ENCODE measurements around the gene TSPAN32.
A peak's percentile ranks its signal among the peaks of the same experiment; 100 is the strongest.

Gene TSPAN32

DNA sequence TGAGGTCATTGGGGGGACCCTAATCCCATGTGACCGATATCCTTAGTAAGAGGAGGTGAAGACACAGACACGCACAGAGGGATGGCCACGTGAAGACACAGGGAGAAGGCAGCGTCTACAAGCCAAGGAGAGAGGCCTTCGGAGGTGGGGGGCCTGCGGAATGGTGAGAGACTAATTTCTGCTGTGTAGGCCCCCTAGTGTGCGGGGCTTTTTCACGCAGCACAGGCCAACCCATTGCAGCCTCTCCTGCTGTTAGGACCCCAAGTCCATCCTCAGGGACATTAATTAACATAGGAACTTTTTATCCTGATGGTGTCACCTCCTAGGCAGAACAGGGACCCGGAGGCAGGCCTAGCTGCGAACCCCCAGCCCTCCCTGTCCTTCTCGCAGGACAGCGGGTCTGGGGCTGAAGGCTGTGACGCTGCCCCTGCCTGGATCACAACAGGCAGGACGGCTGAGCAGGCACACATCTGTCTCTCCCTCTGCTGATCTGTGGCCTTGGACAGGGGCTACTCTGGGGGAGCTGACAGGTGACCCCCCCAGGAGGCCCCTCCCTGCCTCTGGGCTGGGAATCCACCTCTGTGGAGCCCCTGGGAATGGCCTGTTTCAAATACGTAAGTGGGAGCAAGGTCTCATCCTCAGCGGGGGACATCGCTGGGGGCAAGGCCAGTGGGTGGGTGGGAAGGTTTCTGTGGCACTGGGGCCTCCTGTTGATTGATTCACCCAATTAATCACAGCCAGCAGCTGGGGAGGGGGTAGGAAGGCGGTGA, 39.3 kb upstream of the TSPAN32 start:
- no peak for DNase-seq (ENCODE audit: low spot score)
- Histone ChIP-seq H3K9ac (ENCODE audit: low read depth, low read length, poor library complexity) (no peak overlapping the region), H2AK5ac (ENCODE audit: low read depth, low read length) (peak overlapping the region; percentile 83), H3K4me2 (ENCODE audit: insufficient read depth, low read length, poor library complexity, severe bottlenecking) (no peak overlapping the region), H4K8ac (ENCODE audit: low read depth, low read length) (no peak overlapping the region), H3K4me1 (ENCODE audit: control insufficient read depth in 2 of 2, insufficient read depth in 1 of 2, low read depth in 1 of 2, low read length in 2 of 2) (peaks cover 0 to 6% of the 10 kb centered on the region in 2 donors), H3K4ac (ENCODE audit: low read length) (peak overlapping the region; percentile 24), H3K27ac (replicated peaks; ENCODE audit: low read length) (no peak overlapping the region), H2BK15ac (ENCODE audit: low read length) (peak overlapping the region; percentile 3), H3K9me3 (replicated peaks in 1 of 2; ENCODE audit: control insufficient read depth in 2 of 2, insufficient read depth in 1 of 2, low read depth in 1 of 2, low read length in 2 of 2) (no peaks in the 10 kb centered on the region), H2AFZ (ENCODE audit: low read length) (no peak overlapping the region), H2BK120ac (ENCODE audit: low read depth, low read length) (no peak overlapping the region), H3K23ac (ENCODE audit: low read depth, low read length, poor library complexity) (peak overlapping the region; percentile 17), H3K27me3 (ENCODE audit: control insufficient read depth in 3 of 3, insufficient read depth in 3 of 3, low read depth in 1 of 3, low read length in 3 of 3) (peaks cover 0 to 52% (median 12%) of the 10 kb centered on the region in 3 experiments), H3K14ac (ENCODE audit: low read length) (no peak overlapping the region), H3K18ac (ENCODE audit: low read length) (peak overlapping the region; percentile 71), H4K91ac (ENCODE audit: low read depth, low read length, poor library complexity) (no peak overlapping the region), H2BK5ac (ENCODE audit: low read length) (no peak overlapping the region), H3K36me3 (replicated peaks in 1 of 2; ENCODE audit: control insufficient read depth in 2 of 2, insufficient read depth in 2 of 2, low read length in 2 of 2) (no peaks in the 10 kb centered on the region), H2BK12ac (ENCODE audit: low read length) (no peak overlapping the region), H3K4me3 (ENCODE audit: low read length in 2 of 2) (no peak overlapping the region), H3K79me1 (ENCODE audit: low read depth, low read length) (no peaks in the 10 kb centered on the region)
- no CpG with 5 or more reads among the region's 18 CpGs for WGBS, 2 donors (ENCODE audit: extremely low coverage in 2 of 2, insufficient read length in 2 of 2, insufficient replicate concordance in 1 of 2)

GRCh38 chr11:2263071-2263565, 38.7 kb upstream of the TSPAN32 start:
- H3K4ac ChIP-seq (ENCODE audit: low read length) = no peak overlapping the region
- H2BK15ac ChIP-seq (ENCODE audit: low read length) = peak overlapping the region; percentile 3
- no peak overlapping the region for H3K14ac ChIP-seq (ENCODE audit: low read length)
- peaks cover 0 to 6% of the 10 kb centered on the region in 2 donors for H3K4me1 ChIP-seq (ENCODE audit: control insufficient read depth in 2 of 2, insufficient read depth in 1 of 2, low read depth in 1 of 2, low read length in 2 of 2)
- no peaks in the 10 kb centered on the region for H3K36me3 ChIP-seq (replicated peaks in 1 of 2; ENCODE audit: control insufficient read depth in 2 of 2, insufficient read depth in 2 of 2, low read length in 2 of 2)
- no peak overlapping the region for H3K23ac ChIP-seq (ENCODE audit: low read depth, low read length, poor library complexity)
- H2BK120ac ChIP-seq (ENCODE audit: low read depth, low read length) = no peak overlapping the region
- no CpG with 5 or more reads among the region's 10 CpGs for WGBS, 2 donors (ENCODE audit: extremely low coverage in 2 of 2, insufficient read length in 2 of 2, insufficient replicate concordance in 1 of 2)
- no peak for DNase-seq (ENCODE audit: low spot score)
- H4K8ac ChIP-seq (ENCODE audit: low read depth, low read length) = no peak overlapping the region
- no peak overlapping the region for H2AFZ ChIP-seq (ENCODE audit: low read length)
- peaks cover 2% of the 10 kb centered on the region for H3K79me1 ChIP-seq (ENCODE audit: low read depth, low read length)
- no peak overlapping the region for H2BK5ac ChIP-seq (ENCODE audit: low read length)
- H3K18ac ChIP-seq (ENCODE audit: low read length) = peak overlapping the region; percentile 5
- no peak overlapping the region for H2BK12ac ChIP-seq (ENCODE audit: low read length)
- H3K9ac ChIP-seq (ENCODE audit: low read depth, low read length, poor library complexity) = no peak overlapping the region
- H3K4me2 ChIP-seq (ENCODE audit: insufficient read depth, low read length, poor library complexity, severe bottlenecking) = no peak overlapping the region
- no peaks in the 10 kb centered on the region for H3K9me3 ChIP-seq (replicated peaks in 1 of 2; ENCODE audit: control insufficient read depth in 2 of 2, insufficient read depth in 1 of 2, low read depth in 1 of 2, low read length in 2 of 2)
- no peak overlapping the region for H3K4me3 ChIP-seq (ENCODE audit: low read length in 2 of 2)
- H4K91ac ChIP-seq (ENCODE audit: low read depth, low read length, poor library complexity) = no peak overlapping the region
- peaks cover 4 to 58% (median 19%) of the 10 kb centered on the region in 3 experiments for H3K27me3 ChIP-seq (ENCODE audit: control insufficient read depth in 3 of 3, insufficient read depth in 3 of 3, low read depth in 1 of 3, low read length in 3 of 3)
- no peak overlapping the region for H3K27ac ChIP-seq (replicated peaks; ENCODE audit: low read length)
- H2AK5ac ChIP-seq (ENCODE audit: low read depth, low read length) = peak overlapping the region; percentile 4

- no peak overlapping the region for H4K8ac ChIP-seq (ENCODE audit: low read depth, low read length)
- peaks cover 10 to 65% (median 26%) of the 10 kb centered on the region in 3 experiments for H3K27me3 ChIP-seq (ENCODE audit: control insufficient read depth in 3 of 3, insufficient read depth in 3 of 3, low read depth in 1 of 3, low read length in 3 of 3)
- H3K27ac ChIP-seq (replicated peaks; ENCODE audit: low read length) = no peak overlapping the region
- peak overlapping the region in 1 of 2 donors; percentile 26 for H3K4me3 ChIP-seq (ENCODE audit: low read length in 2 of 2)
- H3K23ac ChIP-seq (ENCODE audit: low read depth, low read length, poor library complexity) = no peak overlapping the region
- no peak overlapping the region for H3K18ac ChIP-seq (ENCODE audit: low read length)
- no peak overlapping the region for H3K4me2 ChIP-seq (ENCODE audit: insufficient read depth, low read length, poor library complexity, severe bottlenecking)
- H2AFZ ChIP-seq (ENCODE audit: low read length) = no peak overlapping the region
- no peak overlapping the region for H2BK5ac ChIP-seq (ENCODE audit: low read length)
- peak overlapping the region; percentile 4 for H2AK5ac ChIP-seq (ENCODE audit: low read depth, low read length)
- WGBS, 2 donors (ENCODE audit: extremely low coverage in 2 of 2, insufficient read length in 2 of 2, insufficient replicate concordance in 1 of 2) = no CpG with 5 or more reads among the region's 13 CpGs
- no peak for DNase-seq (ENCODE audit: low spot score)
- H3K14ac ChIP-seq (ENCODE audit: low read length) = no peak overlapping the region
- H2BK120ac ChIP-seq (ENCODE audit: low read depth, low read length) = no peak overlapping the region
- H2BK12ac ChIP-seq (ENCODE audit: low read length) = no peak overlapping the region
- H3K4me1 ChIP-seq (ENCODE audit: control insufficient read depth in 2 of 2, insufficient read depth in 1 of 2, low read depth in 1 of 2, low read length in 2 of 2) = peaks cover 0 to 8% of the 10 kb centered on the region in 2 donors
- H3K9me3 ChIP-seq (replicated peaks in 1 of 2; ENCODE audit: control insufficient read depth in 2 of 2, insufficient read depth in 1 of 2, low read depth in 1 of 2, low read length in 2 of 2) = no peaks in the 10 kb centered on the region
- no peak overlapping the region for H3K9ac ChIP-seq (ENCODE audit: low read depth, low read length, poor library complexity)
- H3K79me1 ChIP-seq (ENCODE audit: low read depth, low read length) = peaks cover 4% of the 10 kb centered on the region
- peak overlapping the region; percentile 3 for H2BK15ac ChIP-seq (ENCODE audit: low read length)
- no peak overlapping the region for H4K91ac ChIP-seq (ENCODE audit: low read depth, low read length, poor library complexity)
- no peaks in the 10 kb centered on the region for H3K36me3 ChIP-seq (replicated peaks in 1 of 2; ENCODE audit: control insufficient read depth in 2 of 2, insufficient read depth in 2 of 2, low read length in 2 of 2)
- no peak overlapping the region for H3K4ac ChIP-seq (ENCODE audit: low read length)
Measured at GRCh38 chr11:2263724-2264360, 38.0 kb upstream of the TSPAN32 start.
